GM21786 (cell line): ENCODE data around the gene SARS2.

Source experiments
- ATAC-seq: cut with Tn5 transposase; IDR thresholded peaks from one replicate; pipeline ENCODE4 v1.9.1; 2021; ENCODE audit not compliant: unreplicated experiment

The SARS2 gene

DNA sequence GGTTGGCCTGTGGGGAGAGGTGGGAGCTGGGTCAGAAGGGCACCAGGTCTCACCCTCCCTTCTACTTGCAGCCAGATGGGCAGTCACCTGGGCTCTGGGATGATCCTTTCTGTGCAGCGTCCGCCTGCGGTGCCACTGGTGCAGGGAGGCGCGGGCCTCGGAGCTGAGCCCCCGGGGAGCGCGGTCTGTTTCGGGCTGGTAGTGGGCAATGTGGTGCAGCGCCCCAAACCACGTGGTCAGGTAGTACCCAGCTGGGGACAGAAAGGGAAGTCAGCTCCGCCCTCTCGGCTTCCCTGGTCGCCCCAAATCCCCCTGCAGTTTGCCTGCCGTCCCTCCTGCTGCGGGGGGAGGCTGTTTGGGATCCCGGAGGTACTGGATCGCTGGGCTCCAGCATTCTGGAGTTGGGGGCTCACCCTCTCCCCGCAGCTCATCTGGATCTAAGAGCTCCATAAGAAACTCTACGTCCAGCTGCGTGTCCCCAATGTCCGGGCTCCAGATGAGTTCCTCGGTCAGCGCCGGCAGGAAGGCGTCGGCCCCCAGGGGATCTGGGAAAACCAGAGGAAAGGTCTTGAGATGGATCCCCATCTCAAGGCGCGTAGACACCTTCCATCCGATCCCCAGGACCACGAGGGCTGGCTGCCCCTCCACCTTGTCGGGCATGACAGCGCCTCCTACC, 61.3 kb downstream of the SARS2 start:
- no peak for ATAC-seq

DNA sequence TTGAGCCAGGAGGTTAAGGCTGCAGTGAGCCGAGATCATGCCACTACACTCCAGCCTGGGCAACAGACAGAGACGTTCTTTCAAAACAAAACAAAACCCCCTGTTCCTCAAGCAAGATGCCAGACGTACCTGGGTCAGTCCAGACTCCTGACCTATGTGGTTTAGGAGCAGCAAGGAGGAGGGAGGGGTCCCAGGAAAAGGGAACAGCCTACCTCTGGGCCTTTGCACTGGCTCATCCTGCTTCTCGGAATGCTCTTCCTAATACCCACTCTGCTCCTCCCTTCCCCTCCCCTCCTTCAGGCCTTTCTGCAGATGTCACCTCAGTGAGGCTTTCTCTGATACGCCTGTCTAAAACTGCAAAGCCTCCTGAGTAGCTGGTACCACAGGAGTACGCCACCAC, 62.0 kb downstream of the SARS2 start:
- no peak for ATAC-seq

DNA sequence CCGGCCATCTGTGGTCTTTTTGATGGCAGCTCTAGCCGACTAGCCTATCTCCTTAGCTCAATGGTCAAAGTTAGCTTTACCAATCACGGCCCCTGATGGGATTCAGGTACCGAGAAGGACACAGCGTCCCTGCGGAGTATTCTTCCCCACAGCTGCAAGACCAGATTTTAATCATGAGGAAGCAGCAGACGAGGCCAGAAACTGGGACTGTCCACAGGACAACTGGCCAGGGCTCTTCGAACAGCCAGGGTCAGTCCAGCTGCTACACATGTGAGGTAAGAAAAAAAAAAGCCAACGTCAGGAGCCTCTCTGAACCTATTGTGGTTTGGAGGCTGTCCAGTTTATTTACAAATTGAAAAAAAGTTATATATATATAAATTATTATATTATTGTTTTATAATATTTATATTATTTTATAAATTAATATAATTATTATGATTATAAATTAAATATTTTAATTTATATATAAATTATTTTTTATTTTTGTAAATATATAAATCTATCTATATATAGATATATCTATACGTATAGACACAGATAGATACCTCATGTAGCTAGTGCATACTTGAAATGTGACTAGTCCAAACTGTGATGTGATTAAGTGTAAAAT, 63.3 kb downstream of the SARS2 start:
- no peak for ATAC-seq
